ENCODE measurements around the gene NABP2. TPM values are rescaled to one million over a fixed set of nuclear protein-coding genes. Genes with fewer than 3 reads are reported as not detected.

NABP2 gene
- total RNA-seq, 4 donors from 2014 or later = 13.2 to 24.3 (median 17.2) TPM

DNA sequence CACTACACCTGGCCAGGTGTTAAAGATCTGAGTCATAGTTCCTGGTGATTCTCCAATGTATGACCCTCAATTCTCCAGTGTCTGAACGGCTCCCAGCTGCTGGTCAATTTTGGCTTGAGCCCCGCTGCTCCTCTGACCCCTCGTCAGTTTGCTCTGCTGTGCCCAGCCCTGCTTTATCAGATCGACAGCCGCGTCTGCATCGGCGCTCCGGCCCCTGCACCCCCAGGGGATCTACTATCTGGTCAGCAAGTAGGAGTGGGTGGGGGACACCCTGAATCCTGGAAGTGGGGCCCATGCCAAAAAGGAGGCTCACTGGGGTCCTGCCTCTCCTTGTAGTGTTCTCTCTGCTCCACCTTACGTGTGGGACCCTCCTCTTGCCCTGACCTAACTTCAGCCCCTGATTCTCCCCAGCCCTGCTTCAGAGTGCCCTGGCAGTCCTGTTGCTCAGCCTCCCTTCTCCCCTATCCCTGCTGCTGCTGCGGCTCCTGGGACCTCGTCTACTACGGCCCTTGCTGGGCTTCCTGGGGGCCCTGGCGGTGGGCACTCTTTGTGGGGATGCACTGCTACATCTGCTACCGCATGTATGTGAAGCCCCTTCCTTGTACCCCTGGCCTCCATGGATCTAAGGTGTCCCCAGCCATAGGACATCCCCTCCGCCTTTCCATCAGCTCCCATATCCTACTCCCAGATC is 10.7 kb downstream of the NABP2 start:
- ATAC-seq (ENCODE audit: low FRiP score) (no peak), DNase-seq (ENCODE audit: low spot score) (no peak)
- TF ChIP-seq, protein P1, sequence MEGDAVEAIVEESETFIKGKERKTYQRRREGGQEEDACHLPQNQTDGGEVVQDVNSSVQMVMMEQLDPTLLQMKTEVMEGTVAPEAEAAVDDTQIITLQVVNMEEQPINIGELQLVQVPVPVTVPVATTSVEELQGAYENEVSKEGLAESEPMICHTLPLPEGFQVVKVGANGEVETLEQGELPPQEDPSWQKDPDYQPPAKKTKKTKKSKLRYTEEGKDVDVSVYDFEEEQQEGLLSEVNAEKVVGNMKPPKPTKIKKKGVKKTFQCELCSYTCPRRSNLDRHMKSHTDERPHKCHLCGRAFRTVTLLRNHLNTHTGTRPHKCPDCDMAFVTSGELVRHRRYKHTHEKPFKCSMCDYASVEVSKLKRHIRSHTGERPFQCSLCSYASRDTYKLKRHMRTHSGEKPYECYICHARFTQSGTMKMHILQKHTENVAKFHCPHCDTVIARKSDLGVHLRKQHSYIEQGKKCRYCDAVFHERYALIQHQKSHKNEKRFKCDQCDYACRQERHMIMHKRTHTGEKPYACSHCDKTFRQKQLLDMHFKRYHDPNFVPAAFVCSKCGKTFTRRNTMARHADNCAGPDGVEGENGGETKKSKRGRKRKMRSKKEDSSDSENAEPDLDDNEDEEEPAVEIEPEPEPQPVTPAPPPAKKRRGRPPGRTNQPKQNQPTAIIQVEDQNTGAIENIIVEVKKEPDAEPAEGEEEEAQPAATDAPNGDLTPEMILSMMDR (IDR thresholded peaks at IDR 0.05) = no peak

DNA sequence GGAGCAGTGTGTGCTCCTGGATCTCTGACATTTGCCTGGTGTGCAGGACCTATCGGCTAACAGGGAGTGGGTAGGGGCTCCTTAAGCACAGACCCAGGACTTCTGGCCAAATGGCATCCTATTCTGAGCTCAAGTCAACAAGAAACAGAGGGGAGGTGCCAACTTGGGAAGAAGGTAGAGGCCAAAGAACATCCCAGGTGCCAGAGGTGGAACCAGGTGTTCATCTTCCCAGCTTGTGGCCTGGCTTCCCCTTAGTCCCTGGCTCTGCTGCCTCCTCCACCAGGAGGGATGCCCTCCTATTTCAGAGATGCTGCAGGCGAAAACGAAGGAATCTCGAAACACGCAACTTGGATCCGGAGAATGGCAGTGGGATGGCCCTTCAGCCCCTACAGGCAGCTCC is 11.9 kb downstream of the NABP2 start:
- TF ChIP-seq, protein P1 (IDR thresholded peaks at IDR 0.05) = no peak
- no peak for ATAC-seq (ENCODE audit: low FRiP score)
- no peak for DNase-seq (ENCODE audit: low spot score)

DNA sequence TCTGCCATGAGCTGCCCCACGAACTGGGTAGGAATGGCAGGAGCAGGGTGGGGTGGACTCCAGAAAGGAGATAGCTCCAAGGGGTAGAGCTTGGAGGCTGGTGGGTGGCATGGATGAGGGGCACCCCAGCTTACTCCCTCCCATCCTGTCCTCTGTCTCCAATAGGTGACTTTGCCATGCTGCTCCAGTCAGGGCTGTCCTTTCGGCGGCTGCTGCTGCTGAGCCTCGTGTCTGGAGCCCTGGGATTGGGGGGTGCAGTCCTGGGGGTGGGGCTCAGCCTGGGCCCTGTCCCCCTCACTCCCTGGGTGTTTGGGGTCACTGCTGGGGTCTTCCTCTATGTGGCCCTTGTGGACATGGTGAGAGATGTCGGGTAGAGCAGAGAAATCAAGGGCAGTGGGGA is 12.8 kb downstream of the NABP2 start:
- ATAC-seq (ENCODE audit: low FRiP score) = no peak
- DNase-seq (ENCODE audit: low spot score) = no peak
- TF ChIP-seq, protein P1 (IDR thresholded peaks at IDR 0.05) = no peak

DNA sequence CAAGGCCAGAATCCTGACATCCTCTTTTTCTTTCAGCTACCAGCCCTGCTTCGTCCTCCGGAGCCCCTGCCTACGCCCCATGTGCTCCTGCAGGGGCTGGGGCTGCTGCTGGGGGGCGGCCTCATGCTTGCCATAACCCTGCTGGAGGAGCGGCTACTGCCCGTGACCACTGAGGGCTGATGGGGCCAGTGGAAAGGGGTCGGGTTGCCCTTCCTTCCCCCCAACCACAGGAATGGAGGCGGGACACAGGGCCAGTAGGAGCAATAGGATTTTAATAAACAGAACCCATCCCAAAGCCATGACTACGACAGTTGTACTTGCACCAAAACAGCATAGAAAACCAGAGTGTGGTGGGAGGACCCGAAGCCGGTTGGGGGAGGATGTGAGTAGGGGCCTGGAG is 13.4 kb downstream of the NABP2 start:
- DNase-seq (ENCODE audit: low spot score) = no peak
- TF ChIP-seq, protein P1 (IDR thresholded peaks at IDR 0.05) = no peak
- no peak for ATAC-seq (ENCODE audit: low FRiP score)

DNA sequence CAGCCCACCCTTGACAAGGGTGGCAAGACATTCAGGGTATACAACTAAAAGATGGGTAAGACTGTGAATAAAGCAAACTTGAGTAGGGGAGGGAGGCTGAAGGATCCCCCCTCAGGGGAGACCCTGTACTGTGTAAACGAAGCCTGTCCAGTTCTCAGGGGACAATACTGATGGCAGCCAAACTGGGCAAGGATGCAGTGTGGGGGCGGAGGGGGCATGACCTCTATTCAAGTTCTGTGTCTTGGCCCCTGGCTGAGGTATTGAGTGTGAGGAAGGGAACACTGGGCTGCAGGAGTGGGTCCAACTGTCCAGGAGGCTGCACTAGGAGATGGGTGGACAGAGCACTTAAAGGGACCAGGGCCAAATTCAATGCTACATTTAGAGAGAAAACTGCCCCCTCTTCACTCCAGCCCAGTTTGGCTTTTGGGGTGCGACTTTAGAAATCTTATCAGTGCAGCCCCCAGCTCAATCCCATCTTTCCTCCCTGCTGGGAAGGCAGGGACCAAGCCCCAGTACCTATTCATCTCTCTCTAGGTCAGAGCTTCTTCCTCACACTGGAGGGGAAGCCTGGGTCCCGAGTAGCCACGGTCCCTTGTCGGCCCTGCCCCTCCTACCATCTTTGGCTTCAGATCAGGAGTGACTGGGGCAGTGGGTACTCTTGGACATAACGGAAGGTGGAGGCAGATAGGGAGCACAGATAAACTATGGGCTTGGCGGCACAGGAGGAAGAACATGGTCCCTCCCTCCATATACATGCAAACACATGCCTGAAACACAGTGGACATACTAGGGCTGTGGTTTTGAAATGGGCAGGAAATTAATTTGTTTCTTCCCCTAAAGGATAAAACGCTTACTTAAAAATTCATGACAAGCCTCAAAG is 17.5 kb downstream of the NABP2 start:
- TF ChIP-seq, protein P1 (IDR thresholded peaks at IDR 0.05) = no peak
- no peak for DNase-seq (ENCODE audit: low spot score)
- ATAC-seq (ENCODE audit: low FRiP score) = no peak

DNA sequence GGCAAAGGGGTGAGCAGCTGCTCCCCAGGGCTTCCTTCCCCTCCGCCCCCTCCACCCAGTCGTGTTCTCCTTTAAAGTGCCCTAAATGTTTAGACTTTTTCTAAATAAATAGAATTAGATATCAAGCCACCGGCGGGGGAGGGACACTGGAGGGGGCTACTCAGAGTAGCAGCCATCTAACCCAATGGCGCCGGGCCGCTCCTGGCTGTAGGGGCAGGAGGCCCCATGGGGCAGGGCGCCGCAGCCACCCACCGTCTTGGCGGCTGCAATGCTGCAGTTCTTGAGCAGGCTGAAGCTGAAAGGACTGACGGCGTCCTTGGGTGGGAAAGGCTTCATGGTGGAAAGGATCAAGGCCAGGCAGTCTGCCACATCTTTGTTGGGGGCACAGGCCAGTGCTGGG is 18.8 kb downstream of the NABP2 start:
- ATAC-seq (ENCODE audit: low FRiP score) (no peak), DNase-seq (ENCODE audit: low spot score) (no peak)
- TF ChIP-seq, protein P1 (IDR thresholded peaks at IDR 0.05) = no peak
